ENCODE measurements around the gene ALOX5. TPM values are rescaled to one million over a fixed set of nuclear protein-coding genes. Genes with fewer than 3 reads are reported as not detected.

Gene ALOX5
- total and polyA plus RNA-seq, 2 of the 4 experiments (the other 2 are of a cell fraction): not detected

GRCh38 chr10:45442662-45443061 lies 68.6 kb downstream of the ALOX5 start:
- TF ChIP-seq USF2 (IDR thresholded peaks at IDR 0.05; ENCODE audit: low read depth, low read length) (no peak), NFE2L2 (IDR thresholded peaks at IDR 0.05; ENCODE audit: low read depth, low read length) (no peak), RCOR1 (IDR thresholded peaks at IDR 0.05; ENCODE audit: insufficient replicate concordance, low read length) (no peak), POLR2A (IDR thresholded peaks at IDR 0.05; ENCODE audit: low read depth, low read length) (no peak), BHLHE40 (IDR thresholded peaks at IDR 0.05; ENCODE audit: low read depth, low read length) (no peak), CTCF (conservative IDR thresholded peaks at IDR 0.05; ENCODE audit: low read depth, low read length) (no peak), CEBPB (IDR thresholded peaks at IDR 0.05; ENCODE audit: low read depth, low read length) (no peak), RAD21 (IDR thresholded peaks at IDR 0.05; ENCODE audit: low read length) (no peak), SMC3 (IDR thresholded peaks at IDR 0.05; ENCODE audit: low read depth, low read length) (no peak)
- H4K91ac ChIP-seq (ENCODE audit: insufficient read depth, low read depth, low read length): no peak overlapping the region
- no peaks in the 10 kb centered on the region for H3K9me3 ChIP-seq (ENCODE audit: control insufficient read depth, insufficient read depth, low read length)
- no peak overlapping the region for H3K56ac ChIP-seq (ENCODE audit: extremely low read depth, insufficient read depth, low read length)
- H3K79me1 ChIP-seq (ENCODE audit: low read depth in 1 of 2, low read length in 2 of 2): no peaks in the 10 kb centered on the region
- dilution Hi-C loops (cut with HindIII; ENCODE audit: low sequenced_read_pairs, unreplicated experiment) (no loop called here), intact Hi-C loops (cut with micrococcal nuclease) (no loop called here), in situ Hi-C loops (cut with MboI; ENCODE audit: low sequenced_read_pairs) (no loop called here)
- H3K4ac ChIP-seq (ENCODE audit: low read depth, low read length): no peak overlapping the region
- ATAC-seq (ENCODE audit: low read depth) (no peak), DNase-seq (no peak)
- H3K4me2 ChIP-seq (ENCODE audit: low read depth, low read length): no peak overlapping the region
- no peak overlapping the region for H2AFZ ChIP-seq (replicated peaks; ENCODE audit: low read length, poor library complexity)
- no TSS peak for BruUV-seq (replicated peaks)
- no peak overlapping the region for H3K18ac ChIP-seq (ENCODE audit: low read depth, low read length)
- H4K20me1 ChIP-seq (ENCODE audit: insufficient read depth, low read length): no peaks in the 10 kb centered on the region
- peaks cover 3% of the 10 kb centered on the region for H3K4me1 ChIP-seq (ENCODE audit: control insufficient read depth, insufficient read depth, low read length)
- H3K9ac ChIP-seq (ENCODE audit: low read depth, low read length): no peak overlapping the region
- H3K23ac ChIP-seq (ENCODE audit: low read depth, low read length): no peak overlapping the region
- no peak overlapping the region for H2AK5ac ChIP-seq (ENCODE audit: low read depth, low read length)
- peaks cover 16% of the 10 kb centered on the region; the same call in 1 of the 2 replicates for H3K27me3 ChIP-seq (ENCODE audit: control insufficient read depth, insufficient read depth, low read length)
- no peaks in the 10 kb centered on the region for H3K9me1 ChIP-seq (ENCODE audit: insufficient read depth, low read length)
- H2AK9ac ChIP-seq (replicated peaks; ENCODE audit: low read depth, low read length, poor library complexity): no peak overlapping the region
- H2BK5ac ChIP-seq (ENCODE audit: low read depth, low read length, poor library complexity, severe bottlenecking): no peak overlapping the region
- no peak overlapping the region for H4K8ac ChIP-seq (ENCODE audit: low read depth in 2 of 2, low read length in 2 of 2)
- H3K4me3 ChIP-seq (ENCODE audit: insufficient read depth, low read depth, low read length): no peak overlapping the region
- no peak overlapping the region for H2BK120ac ChIP-seq (ENCODE audit: low read depth, low read length)
- ChIA-PET CTCF (no interaction called here), POLR2A (ENCODE audit: unreplicated experiment) (no interaction called here)
- no peak overlapping the region for H2BK20ac ChIP-seq (ENCODE audit: low read depth, low read length)
- no peak overlapping the region for H4K5ac ChIP-seq (ENCODE audit: low read depth, low read length)
- H3K27ac ChIP-seq (ENCODE audit: insufficient read depth, low read length): no peak overlapping the region
- H3K36me3 ChIP-seq (ENCODE audit: control insufficient read depth, insufficient read depth, low read length): no peaks in the 10 kb centered on the region
- H2BK15ac ChIP-seq (ENCODE audit: low read depth, low read length): no peak overlapping the region
- no peak overlapping the region for H3K14ac ChIP-seq (replicated peaks; ENCODE audit: low read depth, low read length)
- WGBS, 2 experiments (ENCODE audit: extremely low coverage in 2 of 2, insufficient read length in 1 of 2): 6% methylated on average over 2 of the region's 12 CpGs; no CpG with 5 or more reads in 1 of the 2 experiments

Data from IMR-90 (cell line).